ENCODE measurements around the gene KRT5. TPM values are rescaled to one million over a fixed set of nuclear protein-coding genes. Genes with fewer than 3 reads are reported as not detected.

Gene KRT5
- polyA plus RNA-seq, 3 donors: 0.04 TPM; not detected in 2

- no peaks in the 10 kb centered on the region for H3K9me3 ChIP-seq (replicated peaks in 1 of 2; ENCODE audit: control insufficient read depth in 1 of 2, insufficient read depth in 1 of 2, low read length in 2 of 2)
- no peaks in the 10 kb centered on the region for H3K4me1 Mint-ChIP-seq
- no peaks in the 10 kb centered on the region for H3K79me2 ChIP-seq (ENCODE audit: insufficient read depth, low read length)
- no peak overlapping the region for H2AFZ ChIP-seq (ENCODE audit: insufficient read depth, low read depth, low read length, poor library complexity, severe bottlenecking)
- H3K9me3 Mint-ChIP-seq: no peaks in the 10 kb centered on the region
- no peaks in the 10 kb centered on the region for H3K27me3 ChIP-seq (ENCODE audit: control insufficient read depth in 2 of 2, insufficient read depth in 2 of 2, low read length in 2 of 2)
- H3K9ac ChIP-seq (ENCODE audit: insufficient read depth, low read length, poor library complexity, severe bottlenecking): no peak overlapping the region
- H3K4me3 ChIP-seq (replicated peaks in 1 of 3; ENCODE audit: low read depth in 2 of 3, low read length in 3 of 3): no peak overlapping the region
- no peak overlapping the region for H3K4me3 Mint-ChIP-seq
- H3K27ac ChIP-seq (ENCODE audit: low read depth in 1 of 2, low read length in 2 of 2): no peak overlapping the region
- no peaks in the 10 kb centered on the region for H3K36me3 ChIP-seq (replicated peaks in 1 of 2; ENCODE audit: control insufficient read depth in 1 of 2, insufficient read depth in 2 of 2, low read length in 2 of 2)
- peaks cover 3 to 9% (median 6%) of the 10 kb centered on the region in 3 donors for H3K27me3 Mint-ChIP-seq (ENCODE audit: low read depth in 3 of 3)
- no peaks in the 10 kb centered on the region for H3K36me3 Mint-ChIP-seq
- H3K4me1 ChIP-seq (ENCODE audit: control insufficient read depth in 1 of 2, insufficient read depth in 2 of 2, low read length in 2 of 2): no peaks in the 10 kb centered on the region
- intact Hi-C loops (cut with micrococcal nuclease): no loop called here
- no peak for DNase-seq
- no peaks in the 10 kb centered on the region for H4K20me1 ChIP-seq (ENCODE audit: insufficient read depth, low read length)
- H3K27ac Mint-ChIP-seq: no peak overlapping the region
- no peak overlapping the region for H3K4me2 ChIP-seq (replicated peaks; ENCODE audit: extremely low read depth, low read length, poor library complexity, severe bottlenecking)
- no peak for TF ChIP-seq CTCF (IDR thresholded peaks at IDR 0.05)
- WGBS (ENCODE audit: insufficient coverage): 92% methylated on average over 3 of the region's 3 CpGs
Measured at GRCh38 chr12:52539821-52540173, 19.6 kb upstream of the KRT5 start.

GRCh38 chr12:52539083-52539820 lies 19.1 kb upstream of the KRT5 start:
- Histone ChIP-seq H2AFZ (ENCODE audit: insufficient read depth, low read depth, low read length, poor library complexity, severe bottlenecking) (no peak overlapping the region), H3K4me3 (replicated peaks in 1 of 3; ENCODE audit: low read depth in 2 of 3, low read length in 3 of 3) (no peak overlapping the region), H3K9ac (ENCODE audit: insufficient read depth, low read length, poor library complexity, severe bottlenecking) (no peak overlapping the region), H3K4me2 (replicated peaks; ENCODE audit: extremely low read depth, low read length, poor library complexity, severe bottlenecking) (no peak overlapping the region), H3K27me3 (ENCODE audit: control insufficient read depth in 2 of 2, insufficient read depth in 2 of 2, low read length in 2 of 2) (no peaks in the 10 kb centered on the region), H3K27ac (ENCODE audit: low read depth in 1 of 2, low read length in 2 of 2) (no peak overlapping the region), H3K9me3 (replicated peaks in 1 of 2; ENCODE audit: control insufficient read depth in 1 of 2, insufficient read depth in 1 of 2, low read length in 2 of 2) (no peaks in the 10 kb centered on the region), H3K79me2 (ENCODE audit: insufficient read depth, low read length) (no peaks in the 10 kb centered on the region), H3K36me3 (replicated peaks in 1 of 2; ENCODE audit: control insufficient read depth in 1 of 2, insufficient read depth in 2 of 2, low read length in 2 of 2) (no peaks in the 10 kb centered on the region), H3K4me1 (ENCODE audit: control insufficient read depth in 1 of 2, insufficient read depth in 2 of 2, low read length in 2 of 2) (no peaks in the 10 kb centered on the region), H4K20me1 (ENCODE audit: insufficient read depth, low read length) (no peaks in the 10 kb centered on the region)
- WGBS (ENCODE audit: insufficient coverage): 84% methylated on average over 2 of the region's 5 CpGs
- TF ChIP-seq CTCF (IDR thresholded peaks at IDR 0.05): no peak
- no peak for DNase-seq
- intact Hi-C loops (cut with micrococcal nuclease): no loop called here
- peaks cover 3 to 8% (median 4%) of the 10 kb centered on the region in 3 donors for H3K27me3 Mint-ChIP-seq (ENCODE audit: low read depth in 3 of 3)
- no peak overlapping the region for H3K27ac Mint-ChIP-seq
- H3K4me1 Mint-ChIP-seq: no peaks in the 10 kb centered on the region
- no peak overlapping the region for H3K4me3 Mint-ChIP-seq
- no peaks in the 10 kb centered on the region for H3K9me3 Mint-ChIP-seq
- H3K36me3 Mint-ChIP-seq: no peaks in the 10 kb centered on the region

Measured in CD14-positive monocyte (primary cell).